Activated CD4-positive, alpha-beta memory T cell treated with anti-CD3 and anti-CD28 coated beads for 36 hours (primary cell): ENCODE measurements around the gene RALBP1. TPM values are rescaled to one million over a fixed set of nuclear protein-coding genes. Genes with fewer than 3 reads are reported as not detected.

Source experiments
- CTCF ChIA-PET: fragments of 350-600 bp; sonication (Branson Sonifier 250); formaldehyde crosslinking; loops from one replicate; lab custom pipeline; 2021; ENCODE audit warnings: antibody characterized with exemption, inconsistent platforms; lab: Charles Lee
- POLR2A ChIA-PET: fragments of 350-600 bp; sonication (Branson Sonifier 250); formaldehyde crosslinking; loops from one replicate; lab custom pipeline; 2021; ENCODE audit warnings: antibody characterized with exemption; lab: Charles Lee
- DNase-seq: peaks from one replicate; pipeline ENCODE4 v3.0.0-alpha.2; 2020
- H3K27ac Mint-ChIP-seq: one replicate; pipeline ENCODE4 v1.8.0; 2021; ENCODE audit warnings: mixed read lengths
- H3K27me3 Mint-ChIP-seq: one replicate; pipeline ENCODE4 v1.8.0; 2021; ENCODE audit warnings: mixed read lengths
- H3K36me3 Mint-ChIP-seq: one replicate; pipeline ENCODE4 v1.8.0; 2021; ENCODE audit warnings: mixed read lengths
- H3K4me1 Mint-ChIP-seq: one replicate; pipeline ENCODE4 v1.8.0; 2021; ENCODE audit warnings: low read depth, mixed read lengths
- H3K4me3 Mint-ChIP-seq: one replicate; pipeline ENCODE4 v1.8.0; 2021; ENCODE audit warnings: mild to moderate bottlenecking, mixed read lengths
- H3K9me3 Mint-ChIP-seq: one replicate; pipeline ENCODE4 v1.8.0; 2021; ENCODE audit warnings: mixed read lengths
- intact Hi-C: fragments of 100-400 bp; cut with micrococcal nuclease; formaldehyde crosslinking; loops from one replicate; pipeline ENCODE4 v1.15.1; 2023
- total RNA-seq, 2 experiments: library from RNA; stranded (reverse); gene quantifications; one replicate each; pipeline ENCODE4 v1.2.3, GENCODE V29; 2021

Gene RALBP1
- total RNA-seq, 2 experiments from 2014 or later = 53.1 to 54.7 TPM

DNA sequence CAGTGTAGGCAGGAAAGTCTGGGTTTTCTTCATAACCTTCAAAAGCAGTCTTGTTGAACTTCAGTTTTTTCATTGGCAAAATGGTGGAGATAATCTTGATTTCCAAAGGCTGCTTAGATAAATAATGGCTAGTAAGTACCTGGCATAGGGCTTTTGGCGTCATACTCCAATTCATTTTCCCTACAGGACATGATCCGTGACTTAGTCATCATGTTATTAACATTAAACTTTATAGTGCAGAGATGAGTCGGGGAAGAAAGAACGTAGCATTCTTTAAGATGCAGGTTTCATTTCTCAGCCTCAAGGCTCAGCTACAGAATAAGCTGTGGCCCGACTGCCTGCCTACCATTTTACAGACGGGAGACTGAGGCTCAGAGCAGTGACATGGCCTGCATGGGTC lies 64.0 kb downstream of the RALBP1 start:
- Mint-ChIP-seq H3K4me3 (no peak overlapping the region), H3K36me3 (peaks cover 19% of the 10 kb centered on the region), H3K9me3 (no peaks in the 10 kb centered on the region), H3K27me3 (no peaks in the 10 kb centered on the region), H3K27ac (no peak overlapping the region), H3K4me1 (no peaks in the 10 kb centered on the region)
- no peak for DNase-seq
- intact Hi-C loops = no loop called here
- POLR2A ChIA-PET = no interaction called here
- CTCF ChIA-PET = no interaction called here

DNA sequence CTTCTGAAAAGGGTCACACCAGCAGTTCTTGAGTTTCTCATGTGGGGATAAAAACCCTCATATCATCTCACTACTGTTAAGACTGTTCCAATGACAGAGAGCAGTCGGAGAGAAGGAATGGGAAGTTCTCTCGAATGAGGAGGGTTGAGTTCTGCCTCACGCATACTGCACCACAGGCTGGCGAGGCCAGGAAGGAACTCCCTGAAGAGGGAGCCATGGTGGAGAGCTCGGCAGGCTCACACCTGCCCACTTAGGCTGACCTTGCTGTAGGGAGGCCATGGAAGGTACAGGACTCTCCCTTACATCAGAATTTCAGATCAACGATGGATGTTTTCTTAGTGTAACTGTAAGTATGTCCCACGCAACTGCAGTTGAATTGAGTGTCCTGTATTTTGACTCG lies 64.6 kb downstream of the RALBP1 start:
- no peak for DNase-seq
- ChIA-PET POLR2A (no interaction called here), CTCF (no interaction called here)
- no peak overlapping the region for H3K27ac Mint-ChIP-seq
- intact Hi-C loops = no loop called here
- no peaks in the 10 kb centered on the region for H3K27me3 Mint-ChIP-seq
- H3K4me3 Mint-ChIP-seq = no peak overlapping the region
- H3K4me1 Mint-ChIP-seq = no peaks in the 10 kb centered on the region
- no peaks in the 10 kb centered on the region for H3K9me3 Mint-ChIP-seq
- peaks cover 19% of the 10 kb centered on the region for H3K36me3 Mint-ChIP-seq

DNA sequence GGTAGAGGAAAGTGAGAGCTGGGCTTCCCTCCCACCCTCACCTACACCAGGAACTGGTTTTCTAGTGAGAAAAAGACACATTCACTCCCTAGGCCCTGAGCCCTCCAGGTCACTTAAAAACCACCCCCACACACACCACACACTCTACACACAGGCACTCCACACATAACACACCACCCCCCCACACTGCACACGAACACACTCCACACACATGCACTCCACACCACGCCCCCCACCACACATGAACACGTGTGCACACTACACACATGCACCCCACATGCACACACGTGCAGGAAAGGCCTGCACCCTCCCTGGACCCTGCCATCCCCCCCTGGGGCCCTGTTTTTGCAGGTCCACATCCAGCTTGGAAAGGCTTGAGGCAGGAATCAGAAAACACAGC lies 67.6 kb downstream of the RALBP1 start:
- Mint-ChIP-seq H3K9me3 (no peaks in the 10 kb centered on the region), H3K27me3 (no peaks in the 10 kb centered on the region), H3K36me3 (peaks cover 19% of the 10 kb centered on the region), H3K27ac (no peak overlapping the region), H3K4me3 (no peak overlapping the region), H3K4me1 (no peaks in the 10 kb centered on the region)
- POLR2A ChIA-PET = interaction anchor here (0.7 kb wide), 1 partner anchor 476 kb away, joined by 3 read pairs; no protein-coding TSS in a partner anchor
- CTCF ChIA-PET = no interaction called here
- DNase-seq = no peak
- intact Hi-C loops = no loop called here

- Mint-ChIP-seq H3K4me1 (no peaks in the 10 kb centered on the region), H3K4me3 (no peak overlapping the region), H3K27me3 (no peaks in the 10 kb centered on the region), H3K9me3 (no peaks in the 10 kb centered on the region), H3K27ac (no peak overlapping the region), H3K36me3 (peaks cover 25% of the 10 kb centered on the region)
- CTCF ChIA-PET = interaction anchor here (0.7 to 1.2 kb wide), 2 partner anchors 28 to 350 kb away, joined by 3 to 5 read pairs; no protein-coding TSS in a partner anchor
- POLR2A ChIA-PET = interaction anchor here (0.5 kb wide), 1 partner anchor 55 kb away, joined by 3 read pairs; no protein-coding TSS in a partner anchor
- intact Hi-C loops = no loop called here
- no peak for DNase-seq
Measured at GRCh38 chr18:9545029-9545428, 69.7 kb downstream of the RALBP1 start.

GRCh38 chr18:9546468-9546867 lies 71.2 kb downstream of the RALBP1 start:
- Mint-ChIP-seq H3K9me3 (no peaks in the 10 kb centered on the region), H3K4me3 (no peak overlapping the region), H3K4me1 (no peaks in the 10 kb centered on the region), H3K27ac (no peak overlapping the region), H3K36me3 (peaks cover 26% of the 10 kb centered on the region), H3K27me3 (no peaks in the 10 kb centered on the region)
- ChIA-PET POLR2A (no interaction called here), CTCF (interaction anchor here (0.6 kb wide), 1 partner anchor 176 kb away, joined by 3 read pairs; no protein-coding TSS in a partner anchor)
- no peak for DNase-seq
- intact Hi-C loops = no loop called here

- CTCF ChIA-PET = no interaction called here
- no peak overlapping the region for H3K27ac Mint-ChIP-seq
- H3K4me3 Mint-ChIP-seq = no peak overlapping the region
- peaks cover 35% of the 10 kb centered on the region for H3K36me3 Mint-ChIP-seq
- intact Hi-C loops = no loop called here
- peaks cover 3% of the 10 kb centered on the region for H3K9me3 Mint-ChIP-seq
- no peaks in the 10 kb centered on the region for H3K27me3 Mint-ChIP-seq
- H3K4me1 Mint-ChIP-seq = no peaks in the 10 kb centered on the region
- DNase-seq = no peak
- POLR2A ChIA-PET = no interaction called here
Measured at GRCh38 chr18:9547782-9548181, 72.5 kb downstream of the RALBP1 start.

GRCh38 chr18:9549405-9549804 lies 74.1 kb downstream of the RALBP1 start:
- POLR2A ChIA-PET = no interaction called here
- H3K4me3 Mint-ChIP-seq = no peak overlapping the region
- intact Hi-C loops = no loop called here
- no peak for DNase-seq
- CTCF ChIA-PET = no interaction called here
- no peaks in the 10 kb centered on the region for H3K4me1 Mint-ChIP-seq
- H3K9me3 Mint-ChIP-seq = peaks cover 5% of the 10 kb centered on the region
- no peak overlapping the region for H3K27ac Mint-ChIP-seq
- peaks cover 48% of the 10 kb centered on the region for H3K36me3 Mint-ChIP-seq
- no peaks in the 10 kb centered on the region for H3K27me3 Mint-ChIP-seq

- intact Hi-C loops = no loop called here
- Mint-ChIP-seq H3K9me3 (peaks cover 5% of the 10 kb centered on the region), H3K4me1 (no peaks in the 10 kb centered on the region), H3K27me3 (no peaks in the 10 kb centered on the region), H3K36me3 (peaks cover 52% of the 10 kb centered on the region), H3K27ac (no peak overlapping the region), H3K4me3 (no peak overlapping the region)
- CTCF ChIA-PET = no interaction called here
- DNase-seq = no peak
- POLR2A ChIA-PET = no interaction called here
Measured at GRCh38 chr18:9550429-9550828, 75.1 kb downstream of the RALBP1 start.

GRCh38 chr18:9552191-9552590 lies 76.9 kb downstream of the RALBP1 start:
- Mint-ChIP-seq H3K36me3 (peaks cover 57% of the 10 kb centered on the region), H3K4me3 (no peak overlapping the region), H3K27ac (no peak overlapping the region), H3K9me3 (peaks cover 5% of the 10 kb centered on the region), H3K4me1 (no peaks in the 10 kb centered on the region), H3K27me3 (no peaks in the 10 kb centered on the region)
- ChIA-PET POLR2A (no interaction called here), CTCF (no interaction called here)
- DNase-seq = no peak
- intact Hi-C loops = no loop called here

DNA sequence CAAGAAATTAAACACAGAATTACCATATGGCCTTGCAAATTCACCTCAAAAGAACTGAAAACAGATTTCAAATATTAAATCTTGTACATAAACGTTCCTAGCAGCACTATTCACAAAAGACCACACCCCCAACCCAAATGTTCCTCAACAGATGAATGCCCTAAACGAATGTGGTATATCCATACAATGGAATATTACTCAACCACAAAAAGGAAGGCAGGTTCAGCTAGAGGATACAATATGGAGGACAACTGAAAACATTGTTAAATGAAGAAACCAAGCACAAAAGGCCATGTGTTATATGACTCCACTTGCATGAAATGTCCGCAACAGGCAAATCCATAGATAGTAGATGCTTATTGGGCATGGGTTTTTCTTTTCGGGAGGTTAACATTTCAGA lies 77.3 kb downstream of the RALBP1 start:
- ChIA-PET POLR2A (no interaction called here), CTCF (no interaction called here)
- Mint-ChIP-seq H3K4me1 (no peaks in the 10 kb centered on the region), H3K9me3 (peaks cover 5% of the 10 kb centered on the region), H3K27me3 (no peaks in the 10 kb centered on the region), H3K4me3 (no peak overlapping the region), H3K27ac (no peak overlapping the region), H3K36me3 (peaks cover 56% of the 10 kb centered on the region)
- intact Hi-C loops = no loop called here
- no peak for DNase-seq

GRCh38 chr18:9557250-9557943 lies 82.1 kb downstream of the RALBP1 start:
- Mint-ChIP-seq H3K4me3 (no peak overlapping the region), H3K36me3 (peaks cover 57% of the 10 kb centered on the region), H3K4me1 (no peaks in the 10 kb centered on the region), H3K27me3 (no peaks in the 10 kb centered on the region), H3K9me3 (peaks cover 5% of the 10 kb centered on the region), H3K27ac (no peak overlapping the region)
- intact Hi-C loops = no loop called here
- CTCF ChIA-PET = no interaction called here
- DNase-seq = no peak
- POLR2A ChIA-PET = no interaction called here

GRCh38 chr18:9558387-9559064 lies 83.2 kb downstream of the RALBP1 start:
- Mint-ChIP-seq H3K27me3 (no peaks in the 10 kb centered on the region), H3K36me3 (peaks cover 54% of the 10 kb centered on the region), H3K4me1 (no peaks in the 10 kb centered on the region), H3K4me3 (no peak overlapping the region), H3K9me3 (no peaks in the 10 kb centered on the region), H3K27ac (no peak overlapping the region)
- CTCF ChIA-PET = no interaction called here
- DNase-seq = no peak
- intact Hi-C loops = no loop called here
- POLR2A ChIA-PET = no interaction called here

GRCh38 chr18:9559253-9559652 lies 83.9 kb downstream of the RALBP1 start:
- H3K27ac Mint-ChIP-seq = no peak overlapping the region
- CTCF ChIA-PET = no interaction called here
- no peaks in the 10 kb centered on the region for H3K4me1 Mint-ChIP-seq
- no peaks in the 10 kb centered on the region for H3K9me3 Mint-ChIP-seq
- POLR2A ChIA-PET = no interaction called here
- no peak overlapping the region for H3K4me3 Mint-ChIP-seq
- DNase-seq = no peak
- intact Hi-C loops = no loop called here
- no peaks in the 10 kb centered on the region for H3K27me3 Mint-ChIP-seq
- peaks cover 48% of the 10 kb centered on the region for H3K36me3 Mint-ChIP-seq
